Hepatic stellate cell (primary cell): ENCODE results near the gene APBB1IP.
"Not testable (repeated sequence)": the region's sequence is repeated elsewhere in the genome, so short reads cannot be mapped to it uniquely, and the experiment has no call there.

Experiments used
- DNase-seq: peaks from one replicate; pipeline ENCODE4 v3.0.0; 2011; ENCODE audit warnings: low spot score

Gene APBB1IP

GRCh38 chr10:26556748-26557640 is 118.9 kb downstream of the APBB1IP start:
- DNase-seq, result peak; percentile 46

- DNase-seq, result peak; percentile 16
These were observed 119.5 kb downstream of the APBB1IP start for GRCh38 chr10:26557641-26558014.

- DNase-seq, result no peak
These were observed 128.6 kb downstream of the APBB1IP start for GRCh38 chr10:26566525-26567350.

- no peak for DNase-seq
These were observed 129.2 kb downstream of the APBB1IP start for GRCh38 chr10:26567351-26567721.

GRCh38 chr10:26571655-26572054 is 133.5 kb downstream of the APBB1IP start:
- DNase-seq, result no peak

GRCh38 chr10:26573674-26574073 is 135.5 kb downstream of the APBB1IP start:
- DNase-seq, result no peak

GRCh38 chr10:26574783-26575182 is 136.6 kb downstream of the APBB1IP start:
- no peak for DNase-seq

- DNase-seq, result not testable (repeated sequence)
These were observed 140.2 kb downstream of the APBB1IP start for GRCh38 chr10:26578371-26578770.

- DNase-seq, result no peak
These were observed 141.3 kb downstream of the APBB1IP start for GRCh38 chr10:26579256-26580063.

GRCh38 chr10:26586211-26586610 is 148.1 kb downstream of the APBB1IP start:
- DNase-seq, result no peak

GRCh38 chr10:26588611-26589010 is 150.5 kb downstream of the APBB1IP start:
- DNase-seq, result no peak

GRCh38 chr10:26589813-26590212 is 151.7 kb downstream of the APBB1IP start:
- not testable (repeated sequence) for DNase-seq

GRCh38 chr10:26593896-26594295 is 155.8 kb downstream of the APBB1IP start:
- no peak for DNase-seq

GRCh38 chr10:26603283-26603682 is 165.1 kb downstream of the APBB1IP start:
- DNase-seq, result not testable (repeated sequence)

- DNase-seq, result not testable (repeated sequence)
These were observed 166.4 kb downstream of the APBB1IP start for GRCh38 chr10:26604320-26605093.

- not testable (repeated sequence) for DNase-seq
These were observed 168.3 kb downstream of the APBB1IP start for GRCh38 chr10:26606389-26606877.

GRCh38 chr10:26612151-26612915 is 174.2 kb downstream of the APBB1IP start:
- no peak for DNase-seq
